Left colon (tissue), 2 donors: Measurements from ENCODE around the gene LHX6. TPM values are rescaled to one million over a fixed set of nuclear protein-coding genes. Genes with fewer than 3 reads are reported as not detected.

Experiments used
- ATAC-seq: fragments of 200-7000 bp; cut with Tn5 transposase; one replicate; pipeline ENCODE4 v1.9.1; 2020; ENCODE audit warnings: mild to moderate bottlenecking, moderate library complexity
- DNase-seq, 2 donors: peaks; one replicate each; pipeline ENCODE4 v3.0.0-alpha.2; 2020
- intact Hi-C, 2 donors: fragments of 100-400 bp; cut with DNase I in 1 of 2; cut with micrococcal nuclease in 1 of 2; formaldehyde crosslinking; loops; one replicate each; pipeline versions ENCODE4 v1.11.2 to v1.14.0; 2022; cut with DNase I, micrococcal nuclease
- total RNA-seq, 2 donors: library from RNA; stranded (reverse); fragmentation: NEBNext Ultra II Directional; extraction: Animal tissue kit (Norgen Biotek cat#: 25700); gene quantifications; one replicate each; pipeline ENCODE4 v1.2.1, GENCODE V29; 2021
- donor health status: DM: no; HTN: no; CAD: no.
- donor health status: DM: yes; HTN: yes; CAD: no.

LHX6 gene
- total RNA-seq, 2 donors from 2014 or later = 1.6 to 2.1 TPM

GRCh38 chr9:122218071-122218934 is 10.5 kb downstream of the LHX6 start:
- no peak for ATAC-seq
- no peak for DNase-seq
- intact Hi-C loops = no loop called here

- DNase-seq (no peak), ATAC-seq (no peak)
- intact Hi-C loops = no loop called here
These were observed 11.1 kb downstream of the LHX6 start for GRCh38 chr9:122217640-122218039.

DNA sequence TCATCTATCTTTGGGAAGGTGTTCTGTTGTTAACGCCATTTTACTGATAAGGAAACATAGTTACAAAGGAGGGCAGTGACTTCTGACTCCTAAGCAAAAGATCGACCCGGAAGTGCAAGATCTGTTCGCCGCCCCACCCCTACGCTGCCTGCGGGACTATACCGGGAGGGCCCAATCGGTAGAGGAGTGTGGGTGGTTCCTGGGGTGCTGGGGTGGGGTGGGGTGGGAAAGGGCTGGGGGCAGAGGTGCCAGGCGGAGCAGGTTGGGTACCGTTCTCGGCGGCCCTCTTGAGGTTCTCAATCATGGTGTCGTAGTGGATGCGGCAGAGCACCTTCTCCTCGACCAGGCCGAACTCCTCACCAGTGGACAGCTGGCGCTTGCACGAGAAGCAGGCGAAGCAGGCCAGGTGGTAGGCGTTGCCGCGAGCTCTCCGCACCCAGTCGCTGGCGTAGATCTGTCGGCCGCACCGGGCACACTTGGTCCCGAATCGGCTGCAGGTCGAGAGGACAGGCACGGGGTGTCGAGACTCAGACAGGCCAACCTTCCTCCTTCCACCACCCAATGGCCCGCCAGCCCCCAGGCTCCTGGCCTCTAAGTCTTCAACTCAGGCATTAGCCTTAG is 11.8 kb downstream of the LHX6 start:
- intact Hi-C loops = no loop called here
- ATAC-seq (no peak), DNase-seq (no peak)

GRCh38 chr9:122216138-122216797 is 12.5 kb downstream of the LHX6 start:
- intact Hi-C loops = no loop called here
- ATAC-seq (no peak), DNase-seq (no peak)

DNA sequence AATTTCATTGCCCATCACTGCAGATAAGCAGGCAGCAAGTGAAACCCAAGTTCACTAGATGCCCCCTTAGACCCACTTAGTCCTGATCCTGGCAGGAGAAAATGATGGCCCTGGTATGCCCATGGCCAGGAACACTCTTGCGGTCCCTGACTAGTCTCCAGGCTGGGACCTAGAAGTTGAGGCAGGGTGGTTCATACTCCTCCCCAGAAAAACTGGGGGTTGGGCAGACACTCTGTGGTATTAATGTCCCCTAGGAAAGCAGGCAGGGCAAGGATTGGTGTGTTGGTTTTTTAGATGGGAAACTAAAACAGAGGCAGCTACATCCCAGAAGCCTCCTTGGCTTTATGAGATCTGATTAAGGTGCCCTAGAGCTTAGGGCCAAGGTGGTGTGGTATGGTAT is 13.1 kb downstream of the LHX6 start:
- intact Hi-C loops = no loop called here
- ATAC-seq (no peak), DNase-seq (no peak)

GRCh38 chr9:122214507-122214906 is 14.2 kb downstream of the LHX6 start:
- ATAC-seq = no peak
- intact Hi-C loops = no loop called here

DNA sequence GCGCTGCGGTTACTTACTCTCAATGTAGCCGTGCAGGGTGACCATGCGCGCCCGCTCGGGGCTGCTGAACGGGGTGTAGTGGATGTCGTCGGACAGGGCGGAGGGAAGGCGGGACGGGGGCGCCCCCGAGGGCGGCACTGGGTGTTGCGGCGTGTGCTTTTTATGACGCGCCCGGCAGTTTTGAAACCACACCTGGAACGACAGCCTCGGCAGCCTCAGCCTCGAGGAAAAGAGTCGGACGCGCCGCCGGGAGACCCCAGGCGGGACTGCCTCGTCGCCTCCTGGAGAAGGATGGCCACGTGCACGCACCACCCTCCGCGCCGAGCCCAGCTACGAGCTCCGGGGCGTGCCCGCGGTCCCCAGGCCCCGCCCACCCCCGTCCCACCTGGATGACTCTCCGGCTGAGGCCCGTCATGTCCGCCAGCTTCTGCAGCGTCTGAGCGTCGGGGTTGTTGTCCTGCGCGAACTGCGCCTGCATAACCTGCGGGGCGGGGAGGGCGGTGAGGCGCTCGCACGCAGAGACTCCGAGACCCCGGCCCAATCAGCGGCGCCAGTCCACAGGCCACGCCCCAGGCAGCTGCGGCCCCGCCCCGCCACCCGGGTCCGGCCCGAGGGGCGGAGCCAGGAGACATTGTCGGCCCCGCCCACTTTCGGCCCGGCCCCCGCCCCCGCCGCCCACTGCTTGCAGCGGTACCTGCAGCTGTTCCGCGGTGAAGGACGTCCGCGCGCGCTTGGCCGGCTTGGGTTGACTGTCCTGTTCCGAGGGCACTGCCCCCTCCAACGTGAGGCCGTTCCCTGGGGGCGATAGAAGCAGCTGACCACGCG is 15.0 kb downstream of the LHX6 start:
- DNase-seq (peak; percentile 39 to 68), ATAC-seq (peak; percentile 90)
- intact Hi-C loops = no loop called here

More at GRCh38 chr9:122214507-122214906, 14.2 kb downstream of the LHX6 start:
- DNase-seq = no peak

- ATAC-seq (no peak), DNase-seq (no peak)
- intact Hi-C loops = no loop called here
These were observed 15.6 kb downstream of the LHX6 start for GRCh38 chr9:122213102-122213588.

DNA sequence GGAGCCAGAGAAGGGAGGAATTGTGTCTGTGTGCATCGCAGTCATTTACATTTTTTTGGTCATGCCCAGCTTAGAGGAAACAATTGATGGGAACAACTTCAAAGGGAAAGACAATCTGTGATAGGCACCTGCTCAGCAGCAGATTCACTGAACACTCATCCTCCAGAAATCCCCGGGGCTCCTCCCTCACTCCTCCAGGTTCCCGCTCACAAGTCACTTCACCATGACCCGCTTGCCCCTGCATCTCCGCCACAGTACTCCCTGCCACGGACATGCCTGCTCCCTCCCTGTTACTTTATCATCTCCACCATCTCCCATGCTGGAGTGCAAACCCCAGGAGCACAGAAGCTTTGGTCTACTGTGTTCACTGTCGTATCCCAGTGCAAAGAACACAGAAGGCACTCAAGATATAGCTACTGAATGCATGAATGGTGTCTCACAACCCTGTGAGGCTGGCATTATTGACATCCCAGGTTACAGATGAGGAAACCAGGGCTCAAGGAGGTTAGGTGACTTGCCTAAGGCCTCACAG is 16.2 kb downstream of the LHX6 start:
- intact Hi-C loops = no loop called here
- DNase-seq (no peak), ATAC-seq (no peak)

- no peak for DNase-seq
- intact Hi-C loops = no loop called here
- ATAC-seq = no peak
These were observed 19.3 kb downstream of the LHX6 start for GRCh38 chr9:122209451-122209850.

GRCh38 chr9:122207096-122207495 is 21.7 kb downstream of the LHX6 start:
- ATAC-seq (no peak), DNase-seq (no peak)
- intact Hi-C loops = no loop called here

DNA sequence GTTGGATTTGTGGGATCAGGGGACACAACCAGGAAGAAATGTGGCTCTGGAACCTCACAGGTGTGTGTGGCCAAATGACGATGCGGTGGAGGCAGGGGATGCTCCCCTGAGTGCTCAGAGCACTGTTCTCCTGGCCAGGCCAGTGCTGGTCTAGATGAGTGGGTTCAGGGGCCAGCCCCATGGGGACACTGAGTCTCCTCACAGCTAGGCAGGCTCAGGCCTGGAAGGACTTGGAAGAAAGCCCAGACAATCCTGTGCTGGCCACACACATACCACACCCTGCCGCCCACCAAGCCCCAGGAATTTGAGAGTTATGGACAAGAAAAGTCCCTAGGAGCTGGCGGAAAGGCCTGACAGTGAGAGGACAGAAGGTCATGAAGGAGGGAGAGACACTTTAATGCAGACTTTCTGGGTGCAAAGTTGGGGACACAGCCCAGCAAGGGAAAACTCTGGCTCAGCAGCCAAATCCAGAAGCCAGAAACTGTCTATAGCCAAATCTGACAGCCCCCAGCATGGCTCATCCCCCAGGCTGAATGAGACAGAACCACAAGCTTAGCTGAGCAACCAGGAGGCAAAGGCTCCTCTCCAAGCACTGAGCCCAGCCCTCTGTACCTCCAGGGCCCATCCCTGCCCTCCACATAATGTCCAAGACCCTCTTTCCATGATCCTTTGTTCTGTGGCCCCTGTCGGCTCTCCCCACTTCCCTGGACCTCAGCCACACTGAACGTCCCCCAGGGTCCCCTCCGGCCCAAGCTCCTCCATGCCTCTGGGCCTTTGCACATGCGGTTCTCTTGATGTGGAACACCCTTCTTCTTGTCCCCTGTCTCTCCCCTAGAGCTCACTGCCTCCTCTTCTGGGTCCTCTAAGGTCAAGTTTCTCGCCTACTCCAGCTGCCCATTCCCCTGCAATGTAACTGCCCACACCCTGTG is 22.4 kb downstream of the LHX6 start:
- DNase-seq (no peak), ATAC-seq (no peak)
- intact Hi-C loops = no loop called here

- DNase-seq (no peak), ATAC-seq (no peak)
- intact Hi-C loops = no loop called here
These were observed 23.6 kb downstream of the LHX6 start for GRCh38 chr9:122205176-122205575.

GRCh38 chr9:122204491-122204890 is 24.3 kb downstream of the LHX6 start:
- DNase-seq (no peak), ATAC-seq (no peak)
- intact Hi-C loops = no loop called here

- ATAC-seq = no peak
- intact Hi-C loops = no loop called here
- no peak for DNase-seq
These were observed 24.7 kb downstream of the LHX6 start for GRCh38 chr9:122204055-122204454.

DNA sequence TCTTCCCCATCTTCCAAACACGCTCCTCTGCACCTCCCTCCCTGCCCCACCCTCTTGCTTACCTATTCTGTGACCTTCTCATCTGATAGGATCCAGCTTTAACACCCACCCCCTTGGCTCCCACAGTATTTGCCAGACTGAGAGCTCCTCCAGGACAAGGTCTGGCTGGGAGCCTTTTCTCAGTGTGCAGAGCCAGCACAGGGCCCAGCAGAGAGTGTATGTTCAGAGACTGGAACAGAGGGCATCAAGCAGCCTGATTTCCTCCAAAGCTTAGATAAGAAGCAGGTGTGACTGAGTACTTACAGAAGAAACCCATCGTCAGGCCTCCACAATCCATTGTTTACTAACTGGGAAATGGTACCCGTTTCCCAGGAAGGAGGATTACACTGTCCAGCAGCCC is 26.6 kb downstream of the LHX6 start:
- intact Hi-C loops = no loop called here
- no peak for DNase-seq
- peak; percentile 42 for ATAC-seq

DNA sequence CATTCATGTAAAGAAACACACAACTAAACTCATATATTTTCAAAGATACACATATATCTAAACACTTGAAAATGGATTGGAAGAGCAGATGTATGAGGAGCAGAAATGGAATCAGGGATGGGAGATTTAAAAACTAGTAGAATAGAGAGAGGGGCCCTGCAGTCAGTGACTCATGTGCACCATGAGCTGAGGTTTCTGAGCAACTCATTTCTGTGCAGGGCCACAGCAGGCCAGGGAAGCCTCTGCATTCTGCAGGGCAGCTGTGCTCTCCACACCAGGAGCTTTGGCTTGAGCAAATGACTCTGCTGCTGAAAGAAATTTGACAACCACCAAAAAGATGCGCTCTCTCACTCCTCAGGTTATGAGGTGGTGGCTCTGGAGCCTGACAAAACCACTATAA is 27.1 kb downstream of the LHX6 start:
- no peak for ATAC-seq
- no peak for DNase-seq
- intact Hi-C loops = no loop called here
